Heart right ventricle (tissue), 16 donors: ENCODE results near the gene CYRIA. TPM values are rescaled to one million over a fixed set of nuclear protein-coding genes. Genes with fewer than 3 reads are reported as not detected.

Source experiments
- ATAC-seq, 8 donors: fragments of 200-7000 bp; cut with Tn5 transposase; one replicate each; pipeline ENCODE4 v1.9.1; 2020; ENCODE audit warnings: mild to moderate bottlenecking in 8 of 8, moderate library complexity in 8 of 8, moderate number of reproducible peaks in 1 of 8
- DNase-seq, 2 donors: peaks; one replicate each; pipeline ENCODE4 v3.0.0-alpha.2; 2020
- H3K27ac ChIP-seq, 10 donors: fragments of 200-600 bp; sonication (generic) in 2 of 10; one replicate each; pipeline versions ENCODE4 v1.5.0 to v1.8.0; 2020 to 2022; ENCODE audit warnings: mild to moderate bottlenecking in 3 of 10
- H3K27me3 ChIP-seq, 7 donors: fragments of 200-600 bp; one replicate each; pipeline ENCODE4 v1.8.0; 2021 to 2022; ENCODE audit warnings: mild to moderate bottlenecking in 2 of 7
- H3K36me3 ChIP-seq, 9 donors: fragments of 200-600 bp; sonication (generic) in 1 of 9; one replicate each; pipeline versions ENCODE4 v1.5.0 to v1.8.0; 2020 to 2022; ENCODE audit warnings: mild to moderate bottlenecking in 2 of 9
- H3K4me1 ChIP-seq, 9 donors: fragments of 200-600 bp; sonication (generic) in 1 of 9; one replicate each; pipeline versions ENCODE4 v1.5.0 to v1.8.0; 2020 to 2022; ENCODE audit warnings: mild to moderate bottlenecking in 4 of 9
- H3K4me3 ChIP-seq, 10 donors: fragments of 200-600 bp; sonication (generic) in 2 of 10; one replicate each; pipeline versions ENCODE4 v1.5.0 to v1.8.0; 2020 to 2022; ENCODE audit warnings: mild to moderate bottlenecking in 7 of 10, moderate library complexity in 2 of 10
- H3K9me3 ChIP-seq, 11 donors: fragments of 200-600 bp in 10 of 11; sonication (generic) in 2 of 11; one replicate each; pipeline versions ENCODE4 v1.5.0 to v1.8.0; 2013 to 2022; ENCODE audit warnings: mild to moderate bottlenecking in 2 of 11, control low read depth in 1 of 11, moderate library complexity in 1 of 11
- CTCF ChIP-seq, 9 donors: fragments of 200-600 bp; sonication (generic) in 2 of 9; IDR thresholded peaks; one replicate each; pipeline versions ENCODE4 v1.5.0 to v1.8.0; 2021 to 2022; ENCODE audit warnings: antibody characterized with exemption in 9 of 9, mild to moderate bottlenecking in 5 of 9, moderate library complexity in 1 of 9
- WGBS, 2 donors: extraction: QIAGEN DNeasy Blood & Tissue Kit; methylation state at CpG; one replicate each; pipeline ENCODE4 v1.1.7; 2013; ENCODE audit warnings: inconsistent platforms in 1 of 2; 5-methylcytosine and 5-hydroxymethylcytosine counted together
- intact Hi-C, 10 donors: fragments of 100-400 bp; cut with DNase I; formaldehyde crosslinking; loops; one replicate each; pipeline versions ENCODE4 v1.11.1 to v1.14.2; 2022
- polyA plus RNA-seq, 2 donors: library from polyadenylated mRNA; stranded (reverse); fragments of 200-250 nt; gene quantifications; one replicate each; pipeline ENCODE4 v1.2.3, GENCODE V29; 2013
- total RNA-seq, 10 donors: library from RNA; stranded (reverse); fragmentation: NEBNext Ultra II Directional in 3 of 10; extraction: Animal tissue kit (Norgen Biotek cat#: 25700) in 3 of 10; gene quantifications; one replicate each; pipeline versions ENCODE4 v1.2.1 to v1.2.4, GENCODE V29; 2021 to 2023
- donor health status: Arrhythmogenic right ventricular cardiomyopathy.
- donor health status: ischemic (EF 13 %, LVEDD 7.1; RV severe dilation, severe dysfunction).
- donor health status: healthy with polysubstance abuse.
- donor health status: DM: no; HTN: yes; CAD: no.
- donor health status: DM: no; HTN: no; CAD: no.
- donor health status: ischemic (EF 25% LVEDD 6.9; RV normal size, moderate dysfunction).
- donor health status: ischemic (EF 25% LVEDD 5.7; RV mildly dilated, moderate dysfunction).
- donor health status: healthy.
- donor health status: DM: yes; HTN: yes; CAD: no.
- donor health status: Ischemic cardiomyopathy.
- donor health status: ischemic (EF 35%, LVEDD 5.7; RV mildly dilated, moderate dysfunction).
- donor health status: nonischemic (EF 11% LVEDD 7.7; RV severe dilation, severe dysfunction).
- donor health status: DM: yes; HTN: yes; CAD: no.
- donor health status: PGD.
- donor health status: ischemic (EF 29% LVEDD 5.4; RV normal size, mild dysfunction).
- donor health status: nonischemic (EF 23%, LVEDD 6.1; RV moderate dilation, normal function).

Gene CYRIA
- total and polyA plus RNA-seq, 12 donors: 1.2 to 10.6 (median 3.1) TPM

GRCh38 chr2:16664809-16665747 lies 556 bp downstream of the CYRIA start:
- Histone ChIP-seq H3K9me3 (no peaks in the 10 kb centered on the region), H3K27me3 (peaks cover 0 to 6% (median 0%) of the 10 kb centered on the region in 7 donors), H3K4me1 (peaks cover 2 to 57% (median 42%) of the 10 kb centered on the region in 9 donors), H3K4me3 (peak overlapping the region; percentile 44 to 77 (median 70)), H3K27ac (peak overlapping the region; percentile 40 to 91 (median 71)), H3K36me3 (no peaks in the 10 kb centered on the region)
- no peak for TF ChIP-seq CTCF (IDR thresholded peaks at IDR 0.05)
- 11 to 44% methylated on average over 8 to 29 of the region's 34 CpGs for WGBS, 2 donors
- intact Hi-C loops: loop anchor here in 2 of 10 donors (5.0 kb wide), 2 partner anchors 43 to 92 kb away; no protein-coding TSS in a partner anchor
- peak in 5 of 8 donors; percentile 1 to 21 (median 8) for ATAC-seq
- DNase-seq: no peak

GRCh38 chr2:16664052-16664731 lies 1.4 kb downstream of the CYRIA start:
- Histone ChIP-seq H3K27me3 (peaks cover 0 to 6% (median 0%) of the 10 kb centered on the region in 7 donors), H3K36me3 (peaks cover 0 to 4% (median 0%) of the 10 kb centered on the region in 9 donors), H3K4me1 (peaks cover under 1 to 66% (median 45%) of the 10 kb centered on the region in 9 donors), H3K4me3 (peak overlapping the region in 9 of 10 donors; percentile 65 to 77 (median 71)), H3K9me3 (no peaks in the 10 kb centered on the region), H3K27ac (peak overlapping the region in 9 of 10 donors; percentile 11 to 91 (median 78))
- no peak for TF ChIP-seq CTCF (IDR thresholded peaks at IDR 0.05)
- DNase-seq (peak; percentile 46 to 82), ATAC-seq (peak; percentile 38 to 78 (median 60))
- WGBS, 2 donors: 47 to 61% methylated on average over 9 of the region's 9 CpGs
- intact Hi-C loops: no loop called here

GRCh38 chr2:16663121-16663905 lies 2.3 kb downstream of the CYRIA start:
- Histone ChIP-seq H3K4me1 (peaks cover 3 to 74% (median 51%) of the 10 kb centered on the region in 9 donors), H3K4me3 (peak overlapping the region in 6 of 10 donors; percentile 66 to 77 (median 73)), H3K27ac (peak overlapping the region in 5 of 10 donors; percentile 40 to 91 (median 79)), H3K27me3 (peaks cover 0 to 6% (median 0%) of the 10 kb centered on the region in 7 donors), H3K9me3 (no peaks in the 10 kb centered on the region), H3K36me3 (peaks cover 0 to 6% (median 0%) of the 10 kb centered on the region in 9 donors)
- intact Hi-C loops: no loop called here
- 83 to 89% methylated on average over 4 of the region's 4 CpGs for WGBS, 2 donors
- no peak for TF ChIP-seq CTCF (IDR thresholded peaks at IDR 0.05)
- ATAC-seq (peak in 4 of 8 donors; percentile 2 to 38 (median 14)), DNase-seq (no peak)
